Measurements from ENCODE around the gene SPRN.

DNA sequence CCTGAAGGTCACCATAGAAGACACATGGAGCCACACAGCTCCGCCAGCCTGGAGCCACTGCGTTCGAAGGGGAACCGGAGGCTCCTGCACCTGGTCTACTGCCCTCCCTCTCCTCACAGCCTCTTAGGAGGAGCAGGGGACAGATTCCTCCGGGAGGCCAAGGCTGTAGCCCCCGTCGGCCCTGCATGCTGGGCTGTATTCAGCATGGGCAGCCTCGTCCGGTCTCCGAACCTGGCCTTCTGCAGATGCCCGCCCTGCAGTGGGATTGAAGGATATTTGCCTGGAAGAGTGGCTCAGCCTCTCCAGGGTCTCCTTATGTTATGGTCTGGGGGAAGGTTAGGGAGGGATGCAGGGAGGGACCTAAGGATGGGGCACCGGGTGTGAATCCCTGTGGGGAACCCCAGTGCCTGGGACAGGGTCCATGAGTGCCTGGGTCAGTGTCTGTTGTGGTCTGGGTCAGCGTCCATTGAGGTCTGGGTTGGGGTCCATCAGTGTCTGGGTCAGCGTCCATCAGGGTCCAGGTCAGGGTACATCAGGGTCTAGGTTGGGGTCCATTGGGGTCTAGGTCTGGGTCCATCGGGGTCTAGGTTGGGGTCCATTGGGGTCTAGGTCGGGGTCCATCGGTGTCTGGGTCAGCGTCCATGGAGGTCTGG lies 16.3 kb upstream of the SPRN start:
- TF ChIP-seq, protein P1, sequence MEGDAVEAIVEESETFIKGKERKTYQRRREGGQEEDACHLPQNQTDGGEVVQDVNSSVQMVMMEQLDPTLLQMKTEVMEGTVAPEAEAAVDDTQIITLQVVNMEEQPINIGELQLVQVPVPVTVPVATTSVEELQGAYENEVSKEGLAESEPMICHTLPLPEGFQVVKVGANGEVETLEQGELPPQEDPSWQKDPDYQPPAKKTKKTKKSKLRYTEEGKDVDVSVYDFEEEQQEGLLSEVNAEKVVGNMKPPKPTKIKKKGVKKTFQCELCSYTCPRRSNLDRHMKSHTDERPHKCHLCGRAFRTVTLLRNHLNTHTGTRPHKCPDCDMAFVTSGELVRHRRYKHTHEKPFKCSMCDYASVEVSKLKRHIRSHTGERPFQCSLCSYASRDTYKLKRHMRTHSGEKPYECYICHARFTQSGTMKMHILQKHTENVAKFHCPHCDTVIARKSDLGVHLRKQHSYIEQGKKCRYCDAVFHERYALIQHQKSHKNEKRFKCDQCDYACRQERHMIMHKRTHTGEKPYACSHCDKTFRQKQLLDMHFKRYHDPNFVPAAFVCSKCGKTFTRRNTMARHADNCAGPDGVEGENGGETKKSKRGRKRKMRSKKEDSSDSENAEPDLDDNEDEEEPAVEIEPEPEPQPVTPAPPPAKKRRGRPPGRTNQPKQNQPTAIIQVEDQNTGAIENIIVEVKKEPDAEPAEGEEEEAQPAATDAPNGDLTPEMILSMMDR (IDR thresholded peaks at IDR 0.05), result no peak
- TF ChIP-seq POLR2A (IDR thresholded peaks at IDR 0.05), result no peak

All from lower leg skin (tissue), 3 donors.